ENCODE measurements around the gene ROBO1. TPM values are rescaled to one million over a fixed set of nuclear protein-coding genes. Genes with fewer than 3 reads are reported as not detected.
"Not testable (repeated sequence)": the region's sequence is repeated elsewhere in the genome, so short reads cannot be mapped to it uniquely, and the experiment has no call there.

ROBO1 gene
- polyA plus RNA-seq, 2 donors, result 4.7 to 12.0 TPM

DNA sequence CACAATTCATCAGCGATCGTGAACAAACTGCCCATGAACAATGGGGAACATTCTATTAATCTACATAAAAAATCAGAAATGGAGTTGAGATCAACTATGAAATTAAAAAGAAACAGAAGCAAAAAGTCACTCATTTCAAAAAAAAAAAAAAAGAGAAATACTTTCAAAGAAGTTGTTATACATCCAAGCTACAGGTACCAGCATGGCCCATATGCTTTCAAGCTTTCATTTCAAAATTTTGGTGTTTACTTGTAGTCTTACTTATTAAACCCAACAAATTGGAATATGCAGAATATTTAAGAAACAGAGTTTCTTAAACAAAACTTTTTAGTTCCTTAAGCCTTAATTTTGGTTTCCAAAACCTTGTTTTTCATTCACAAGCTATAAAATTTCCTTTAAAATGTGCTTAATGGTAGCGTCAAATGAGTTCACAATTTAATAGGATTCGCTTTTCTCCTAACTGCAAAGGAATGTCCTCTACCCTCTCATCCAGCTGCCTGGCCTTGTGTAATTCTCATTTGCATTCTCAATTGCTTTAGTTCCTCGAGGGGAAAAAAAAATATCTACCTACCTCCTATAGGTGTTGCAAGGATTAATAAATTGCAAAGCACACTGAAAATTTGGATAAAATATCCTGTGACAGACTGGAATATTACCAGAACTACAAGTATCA is 565.2 kb downstream of the ROBO1 start:
- no peak overlapping the region for H3K4me3 ChIP-seq (ENCODE audit: low read depth in 1 of 2, low read length in 2 of 2)
- no peak overlapping the region for H3K27ac ChIP-seq (ENCODE audit: low read depth in 2 of 2, low read length in 1 of 2)
- no peaks in the 10 kb centered on the region for H3K9me3 ChIP-seq (ENCODE audit: control insufficient read depth in 2 of 2, insufficient read depth in 1 of 2, low read depth in 1 of 2, low read length in 1 of 2)
- no peaks in the 10 kb centered on the region for H3K36me3 ChIP-seq (ENCODE audit: control insufficient read depth in 2 of 2, insufficient read depth in 2 of 2, low read length in 1 of 2)
- no peaks in the 10 kb centered on the region for H3K27me3 ChIP-seq (ENCODE audit: control insufficient read depth in 1 of 2, insufficient read depth in 2 of 2, low read length in 2 of 2)
- no peaks in the 10 kb centered on the region for H3K4me1 ChIP-seq (ENCODE audit: control insufficient read depth in 2 of 2, insufficient read depth in 2 of 2, low read length in 1 of 2)
- WGBS, 2 donors, result 77 to 80% methylated on average over 5 of the region's 5 CpGs

DNA sequence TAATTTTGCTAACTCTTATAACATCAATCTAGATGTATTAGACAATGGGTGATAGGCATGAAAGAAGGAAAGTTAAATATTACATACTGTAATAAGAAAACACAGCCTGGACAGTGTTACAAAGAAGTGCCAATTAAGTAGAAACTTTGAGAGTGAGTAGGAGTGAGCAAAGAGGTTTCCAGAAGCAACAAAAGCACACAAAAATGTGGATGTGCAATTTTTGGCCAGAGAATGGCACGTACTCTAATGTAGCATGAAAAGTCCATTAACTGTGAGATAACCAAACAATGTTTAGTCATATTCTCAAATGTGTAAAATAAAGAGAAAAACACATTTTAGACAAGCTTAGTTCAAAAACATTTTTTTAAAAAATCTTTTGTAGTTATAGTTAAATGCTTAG is 567.3 kb downstream of the ROBO1 start:
- WGBS, 2 donors, result 42 to 52% methylated on average over 1 of the region's 1 CpG
- H3K4me3 ChIP-seq (ENCODE audit: low read depth in 1 of 2, low read length in 2 of 2), result no peak overlapping the region
- H3K4me1 ChIP-seq (ENCODE audit: control insufficient read depth in 2 of 2, insufficient read depth in 2 of 2, low read length in 1 of 2), result no peaks in the 10 kb centered on the region
- H3K27ac ChIP-seq (ENCODE audit: low read depth in 2 of 2, low read length in 1 of 2), result no peak overlapping the region
- no peaks in the 10 kb centered on the region for H3K36me3 ChIP-seq (ENCODE audit: control insufficient read depth in 2 of 2, insufficient read depth in 2 of 2, low read length in 1 of 2)
- H3K27me3 ChIP-seq (ENCODE audit: control insufficient read depth in 1 of 2, insufficient read depth in 2 of 2, low read length in 2 of 2), result no peaks in the 10 kb centered on the region
- H3K9me3 ChIP-seq (ENCODE audit: control insufficient read depth in 2 of 2, insufficient read depth in 1 of 2, low read depth in 1 of 2, low read length in 1 of 2), result no peaks in the 10 kb centered on the region

DNA sequence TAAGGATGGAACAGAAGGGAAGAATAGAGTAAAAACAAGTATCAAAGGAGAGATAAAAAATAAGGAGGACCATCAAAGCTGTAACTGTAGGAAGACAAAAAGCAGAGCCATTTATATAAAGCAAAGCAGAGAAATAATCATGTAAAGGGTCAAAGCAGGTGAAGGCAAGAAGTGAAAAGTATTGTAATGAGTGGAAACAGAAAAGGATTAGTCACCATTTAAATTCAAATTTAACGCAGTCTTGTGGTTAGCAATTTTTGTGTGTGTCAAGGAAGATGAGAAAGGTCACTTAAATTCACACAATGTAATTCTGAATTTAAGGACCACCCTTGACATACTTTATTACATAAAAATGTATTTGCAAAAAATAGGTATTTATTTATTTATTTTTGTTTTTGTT is 567.8 kb downstream of the ROBO1 start:
- Histone ChIP-seq H3K36me3 (ENCODE audit: control insufficient read depth in 2 of 2, insufficient read depth in 2 of 2, low read length in 1 of 2) (no peaks in the 10 kb centered on the region), H3K27ac (ENCODE audit: low read depth in 2 of 2, low read length in 1 of 2) (no peak overlapping the region), H3K4me1 (ENCODE audit: control insufficient read depth in 2 of 2, insufficient read depth in 2 of 2, low read length in 1 of 2) (no peaks in the 10 kb centered on the region), H3K27me3 (ENCODE audit: control insufficient read depth in 1 of 2, insufficient read depth in 2 of 2, low read length in 2 of 2) (no peaks in the 10 kb centered on the region), H3K9me3 (ENCODE audit: control insufficient read depth in 2 of 2, insufficient read depth in 1 of 2, low read depth in 1 of 2, low read length in 1 of 2) (no peaks in the 10 kb centered on the region), H3K4me3 (ENCODE audit: low read depth in 1 of 2, low read length in 2 of 2) (no peak overlapping the region)
- 52 to 74% methylated on average over 1 of the region's 1 CpG for WGBS, 2 donors

DNA sequence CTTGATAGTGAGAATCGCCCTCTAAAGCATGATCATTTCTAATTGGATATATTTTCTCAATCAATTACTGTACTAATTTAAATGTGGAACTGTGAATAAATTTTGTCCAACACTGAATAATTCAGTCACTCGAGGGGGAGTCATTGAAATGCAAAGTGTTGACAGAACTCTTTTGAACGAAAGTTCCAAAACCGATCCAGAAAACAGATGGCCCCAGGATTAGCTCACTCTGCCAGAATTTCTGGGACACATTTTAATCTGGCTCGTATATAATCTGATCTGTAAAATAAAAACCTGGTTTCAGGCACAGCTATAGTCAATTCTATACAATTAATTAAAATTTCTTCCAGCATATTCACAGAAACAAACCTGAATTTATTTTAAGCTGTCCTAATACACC is 580.4 kb downstream of the ROBO1 start:
- no peak overlapping the region for H3K27ac ChIP-seq (ENCODE audit: low read depth in 2 of 2, low read length in 1 of 2)
- H3K27me3 ChIP-seq (ENCODE audit: control insufficient read depth in 1 of 2, insufficient read depth in 2 of 2, low read length in 2 of 2), result no peaks in the 10 kb centered on the region
- 70 to 73% methylated on average over 5 of the region's 5 CpGs for WGBS, 2 donors
- no peaks in the 10 kb centered on the region for H3K36me3 ChIP-seq (ENCODE audit: control insufficient read depth in 2 of 2, insufficient read depth in 2 of 2, low read length in 1 of 2)
- no peak overlapping the region for H3K4me3 ChIP-seq (ENCODE audit: low read depth in 1 of 2, low read length in 2 of 2)
- H3K9me3 ChIP-seq (ENCODE audit: control insufficient read depth in 2 of 2, insufficient read depth in 1 of 2, low read depth in 1 of 2, low read length in 1 of 2), result no peaks in the 10 kb centered on the region
- H3K4me1 ChIP-seq (ENCODE audit: control insufficient read depth in 2 of 2, insufficient read depth in 2 of 2, low read length in 1 of 2), result no peaks in the 10 kb centered on the region

DNA sequence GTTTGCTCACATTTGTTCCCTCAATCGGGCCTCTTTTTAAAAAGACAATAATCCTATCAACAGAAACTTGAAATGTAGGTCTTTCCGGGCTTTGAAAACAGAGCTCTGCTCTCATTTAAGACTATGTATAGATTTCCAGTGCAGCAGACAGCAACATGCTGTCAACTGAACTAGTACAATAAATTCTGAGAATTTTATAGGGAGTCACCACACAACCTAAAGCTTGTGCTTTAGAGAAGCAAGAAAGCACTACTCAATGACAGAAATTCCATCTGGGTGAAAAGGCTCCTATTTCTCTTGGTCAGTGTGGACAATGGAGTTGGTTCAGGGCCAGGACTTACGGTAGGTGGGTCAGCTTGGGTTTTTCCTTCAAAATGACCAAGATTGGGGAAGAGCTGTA is 583.5 kb downstream of the ROBO1 start:
- no peaks in the 10 kb centered on the region for H3K27me3 ChIP-seq (ENCODE audit: control insufficient read depth in 1 of 2, insufficient read depth in 2 of 2, low read length in 2 of 2)
- WGBS, 2 donors, result 31 to 32% methylated on average over 3 of the region's 3 CpGs
- H3K27ac ChIP-seq (ENCODE audit: low read depth in 2 of 2, low read length in 1 of 2), result no peak overlapping the region
- no peaks in the 10 kb centered on the region for H3K9me3 ChIP-seq (ENCODE audit: control insufficient read depth in 2 of 2, insufficient read depth in 1 of 2, low read depth in 1 of 2, low read length in 1 of 2)
- no peak overlapping the region for H3K4me3 ChIP-seq (ENCODE audit: low read depth in 1 of 2, low read length in 2 of 2)
- H3K4me1 ChIP-seq (ENCODE audit: control insufficient read depth in 2 of 2, insufficient read depth in 2 of 2, low read length in 1 of 2), result no peaks in the 10 kb centered on the region
- no peaks in the 10 kb centered on the region for H3K36me3 ChIP-seq (ENCODE audit: control insufficient read depth in 2 of 2, insufficient read depth in 2 of 2, low read length in 1 of 2)

DNA sequence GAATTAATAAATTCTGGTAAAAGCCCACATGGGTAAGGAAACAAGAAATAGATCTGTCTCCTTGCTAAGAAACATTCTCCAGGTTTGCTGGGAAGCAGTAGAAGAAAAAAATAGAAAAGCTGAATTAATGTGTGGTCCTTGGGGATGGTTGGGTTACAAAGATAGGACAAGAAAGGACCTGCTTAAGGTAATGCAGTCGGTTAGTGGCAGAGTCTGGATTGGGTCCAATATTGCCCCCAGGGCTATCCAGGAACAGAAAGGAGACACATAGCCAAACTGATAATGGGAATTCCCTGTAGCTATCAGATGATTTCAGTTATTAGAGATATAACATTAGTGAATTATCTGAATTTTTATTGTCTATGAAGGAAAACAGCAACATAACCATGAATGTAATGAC is 584.3 kb downstream of the ROBO1 start:
- H3K9me3 ChIP-seq (ENCODE audit: control insufficient read depth in 2 of 2, insufficient read depth in 1 of 2, low read depth in 1 of 2, low read length in 1 of 2), result no peaks in the 10 kb centered on the region
- H3K27me3 ChIP-seq (ENCODE audit: control insufficient read depth in 1 of 2, insufficient read depth in 2 of 2, low read length in 2 of 2), result no peaks in the 10 kb centered on the region
- no peak overlapping the region for H3K4me3 ChIP-seq (ENCODE audit: low read depth in 1 of 2, low read length in 2 of 2)
- no peaks in the 10 kb centered on the region for H3K4me1 ChIP-seq (ENCODE audit: control insufficient read depth in 2 of 2, insufficient read depth in 2 of 2, low read length in 1 of 2)
- H3K27ac ChIP-seq (ENCODE audit: low read depth in 2 of 2, low read length in 1 of 2), result no peak overlapping the region
- 55 to 58% methylated on average over 1 of the region's 1 CpG for WGBS, 2 donors
- no peaks in the 10 kb centered on the region for H3K36me3 ChIP-seq (ENCODE audit: control insufficient read depth in 2 of 2, insufficient read depth in 2 of 2, low read length in 1 of 2)

DNA sequence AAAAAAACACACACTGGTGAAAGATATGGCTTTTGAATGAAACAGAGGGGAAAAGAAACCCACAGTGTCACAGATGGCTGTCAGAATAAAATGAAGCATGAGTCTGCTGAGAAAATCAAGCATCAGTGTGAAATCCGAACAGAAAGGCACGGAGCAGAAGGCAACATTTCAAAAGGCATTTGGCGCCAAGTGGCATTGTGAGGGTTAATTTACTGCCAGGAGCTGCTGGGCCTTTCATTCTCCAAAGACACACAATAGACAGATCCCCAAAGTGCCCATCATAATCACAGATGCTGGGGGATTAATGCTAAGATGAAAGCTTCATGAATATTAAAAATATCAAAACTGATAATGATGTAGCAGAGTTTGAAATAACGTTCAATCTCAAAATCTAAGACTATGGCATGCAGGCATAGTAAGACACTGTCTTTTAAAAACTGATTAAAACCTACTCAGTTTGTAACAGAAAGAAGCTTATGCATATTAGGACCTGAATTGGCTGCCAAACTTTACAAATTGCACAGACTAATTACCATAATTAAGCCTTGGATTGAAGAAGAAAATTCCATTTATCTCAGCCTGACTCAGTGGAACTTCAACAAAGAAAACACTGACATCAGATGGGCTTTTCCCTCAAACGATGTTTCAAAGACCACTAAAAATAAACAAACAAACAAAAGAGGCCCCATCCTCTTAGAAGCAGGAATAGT is 589.2 kb downstream of the ROBO1 start:
- no peak overlapping the region for H3K4me3 ChIP-seq (ENCODE audit: low read depth in 1 of 2, low read length in 2 of 2)
- no peaks in the 10 kb centered on the region for H3K9me3 ChIP-seq (ENCODE audit: control insufficient read depth in 2 of 2, insufficient read depth in 1 of 2, low read depth in 1 of 2, low read length in 1 of 2)
- WGBS, 2 donors, result 61 to 66% methylated on average over 5 of the region's 5 CpGs
- H3K27me3 ChIP-seq (ENCODE audit: control insufficient read depth in 1 of 2, insufficient read depth in 2 of 2, low read length in 2 of 2), result no peaks in the 10 kb centered on the region
- H3K27ac ChIP-seq (ENCODE audit: low read depth in 2 of 2, low read length in 1 of 2), result no peak overlapping the region
- H3K36me3 ChIP-seq (ENCODE audit: control insufficient read depth in 2 of 2, insufficient read depth in 2 of 2, low read length in 1 of 2), result no peaks in the 10 kb centered on the region
- no peaks in the 10 kb centered on the region for H3K4me1 ChIP-seq (ENCODE audit: control insufficient read depth in 2 of 2, insufficient read depth in 2 of 2, low read length in 1 of 2)

DNA sequence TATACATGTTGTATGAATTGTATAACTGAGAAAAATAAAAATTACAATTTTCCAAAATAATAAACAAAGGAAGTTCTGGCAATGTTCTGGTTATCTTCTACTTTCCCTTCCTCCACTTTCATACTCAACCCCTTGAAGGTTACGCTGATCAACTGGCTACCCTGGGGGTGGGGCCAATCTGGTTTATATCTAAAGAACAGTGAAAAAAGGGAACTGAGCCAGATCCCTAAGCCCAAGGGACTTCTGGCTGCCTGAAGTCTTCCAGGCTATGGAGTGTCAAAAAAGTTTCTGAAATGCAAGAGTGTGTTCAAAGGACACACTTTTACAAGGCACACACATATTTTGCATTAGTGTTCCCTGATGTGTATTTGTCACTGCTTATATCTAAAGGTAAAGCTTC is 591.9 kb downstream of the ROBO1 start:
- WGBS, 2 donors, result 63 to 64% methylated on average over 1 of the region's 1 CpG
- no peak overlapping the region for H3K27ac ChIP-seq (ENCODE audit: low read depth in 2 of 2, low read length in 1 of 2)
- no peak overlapping the region for H3K4me3 ChIP-seq (ENCODE audit: low read depth in 1 of 2, low read length in 2 of 2)
- no peaks in the 10 kb centered on the region for H3K27me3 ChIP-seq (ENCODE audit: control insufficient read depth in 1 of 2, insufficient read depth in 2 of 2, low read length in 2 of 2)
- H3K4me1 ChIP-seq (ENCODE audit: control insufficient read depth in 2 of 2, insufficient read depth in 2 of 2, low read length in 1 of 2), result no peaks in the 10 kb centered on the region
- no peaks in the 10 kb centered on the region for H3K9me3 ChIP-seq (ENCODE audit: control insufficient read depth in 2 of 2, insufficient read depth in 1 of 2, low read depth in 1 of 2, low read length in 1 of 2)
- no peaks in the 10 kb centered on the region for H3K36me3 ChIP-seq (ENCODE audit: control insufficient read depth in 2 of 2, insufficient read depth in 2 of 2, low read length in 1 of 2)

DNA sequence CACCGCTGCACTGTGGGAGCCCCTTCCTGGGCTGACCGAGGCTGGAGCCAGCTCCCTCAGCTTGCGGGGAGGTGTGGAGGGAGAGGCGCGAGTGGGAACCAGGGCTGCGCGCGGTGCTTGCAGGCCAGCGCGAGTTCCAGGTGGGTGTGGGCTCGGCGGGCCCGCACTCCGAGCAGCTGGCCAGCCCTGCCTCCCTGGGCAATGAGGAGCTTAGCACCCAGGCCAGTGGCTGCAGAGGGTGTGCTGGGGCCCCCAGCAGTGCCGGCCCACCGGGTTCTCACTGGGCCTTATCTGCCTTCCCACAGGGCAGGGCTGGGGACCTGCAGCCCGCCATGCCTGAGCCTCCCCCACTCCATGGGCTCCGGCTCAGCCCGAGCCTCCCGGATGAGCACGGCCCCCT is 594.5 kb downstream of the ROBO1 start:
- 95 to 96% methylated on average over 18 to 21 of the region's 21 CpGs for WGBS, 2 donors
- H3K36me3 ChIP-seq (ENCODE audit: control insufficient read depth in 2 of 2, insufficient read depth in 2 of 2, low read length in 1 of 2); H3K4me1 ChIP-seq (ENCODE audit: control insufficient read depth in 2 of 2, insufficient read depth in 2 of 2, low read length in 1 of 2); H3K9me3 ChIP-seq (ENCODE audit: control insufficient read depth in 2 of 2, insufficient read depth in 1 of 2, low read depth in 1 of 2, low read length in 1 of 2); H3K4me3 ChIP-seq (ENCODE audit: low read depth in 1 of 2, low read length in 2 of 2); H3K27ac ChIP-seq (ENCODE audit: low read depth in 2 of 2, low read length in 1 of 2); H3K27me3 ChIP-seq (ENCODE audit: control insufficient read depth in 1 of 2, insufficient read depth in 2 of 2, low read length in 2 of 2): not testable (repeated sequence)

DNA sequence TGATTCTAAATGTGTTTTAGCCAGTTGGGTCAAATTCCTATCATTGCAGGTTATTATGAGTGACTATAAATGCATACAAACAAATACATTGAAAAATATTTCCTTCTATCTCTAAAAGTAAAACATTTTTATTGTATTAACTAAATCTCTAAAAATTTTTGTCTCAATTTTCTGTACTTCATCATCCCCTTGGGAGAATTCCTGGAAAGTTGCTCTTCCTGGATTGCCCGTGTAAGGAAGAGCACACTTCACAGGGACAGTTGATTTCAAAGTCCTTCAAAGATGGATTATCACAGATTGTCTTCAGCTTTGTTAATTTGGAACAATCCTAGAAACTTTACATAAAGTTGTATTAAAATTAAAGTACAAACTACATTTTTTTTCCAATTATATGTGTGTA is 595.6 kb downstream of the ROBO1 start:
- H3K27ac ChIP-seq (ENCODE audit: low read depth in 2 of 2, low read length in 1 of 2), result no peak overlapping the region
- H3K27me3 ChIP-seq (ENCODE audit: control insufficient read depth in 1 of 2, insufficient read depth in 2 of 2, low read length in 2 of 2), result no peaks in the 10 kb centered on the region
- H3K4me1 ChIP-seq (ENCODE audit: control insufficient read depth in 2 of 2, insufficient read depth in 2 of 2, low read length in 1 of 2), result no peaks in the 10 kb centered on the region
- 74 to 80% methylated on average over 1 of the region's 1 CpG for WGBS, 2 donors
- H3K9me3 ChIP-seq (ENCODE audit: control insufficient read depth in 2 of 2, insufficient read depth in 1 of 2, low read depth in 1 of 2, low read length in 1 of 2), result no peaks in the 10 kb centered on the region
- no peaks in the 10 kb centered on the region for H3K36me3 ChIP-seq (ENCODE audit: control insufficient read depth in 2 of 2, insufficient read depth in 2 of 2, low read length in 1 of 2)
- H3K4me3 ChIP-seq (ENCODE audit: low read depth in 1 of 2, low read length in 2 of 2), result no peak overlapping the region

Data from esophagus (tissue), 2 donors.